ENCODE results near the gene RPH3AL. TPM values are rescaled to one million over a fixed set of nuclear protein-coding genes. Genes with fewer than 3 reads are reported as not detected.

The RPH3AL gene
- total and polyA plus RNA-seq, 9 donors = 5.8 to 43.8 (median 21.0) TPM

GRCh38 chr17:193841-194806 is 158.5 kb downstream of the RPH3AL start:
- Histone ChIP-seq H3K27ac (no peak overlapping the region), H3K4me1 (ENCODE audit: insufficient read depth) (no peaks in the 10 kb centered on the region), H3K27me3 (no peaks in the 10 kb centered on the region), H3K36me3 (no peaks in the 10 kb centered on the region), H3K4me3 (no peak overlapping the region), H3K9me3 (no peaks in the 10 kb centered on the region)
- WGBS, 3 donors = 36 to 39% (median 36%) methylated on average over 31 of the region's 31 CpGs
- TF ChIP-seq CTCF (IDR thresholded peaks at IDR 0.05) (no peak), POLR2A (IDR thresholded peaks at IDR 0.05) (no peak), EP300 (IDR thresholded peaks at IDR 0.05) (no peak)
- intact Hi-C loops (cut with DNase I) = no loop called here
- peak in 1 of 5 donors; percentile 52 for DNase-seq

GRCh38 chr17:193426-193810 is 159.2 kb downstream of the RPH3AL start:
- no peak for DNase-seq
- H3K4me3 ChIP-seq = no peak overlapping the region
- H3K27ac ChIP-seq = no peak overlapping the region
- no peaks in the 10 kb centered on the region for H3K36me3 ChIP-seq
- 91 to 93% (median 92%) methylated on average over 8 of the region's 8 CpGs for WGBS, 3 donors
- intact Hi-C loops (cut with DNase I) = no loop called here
- no peak for TF ChIP-seq POLR2A (IDR thresholded peaks at IDR 0.05)
- no peaks in the 10 kb centered on the region for H3K27me3 ChIP-seq
- H3K9me3 ChIP-seq = no peaks in the 10 kb centered on the region
- no peaks in the 10 kb centered on the region for H3K4me1 ChIP-seq (ENCODE audit: insufficient read depth)

- no peaks in the 10 kb centered on the region for H3K9me3 ChIP-seq
- WGBS, 3 donors = 74 to 81% (median 77%) methylated on average over 13 to 20 of the region's 21 CpGs
- no peak overlapping the region for H3K4me3 ChIP-seq
- no peak overlapping the region for H3K27ac ChIP-seq
- TF ChIP-seq POLR2A (IDR thresholded peaks at IDR 0.05) = no peak
- TF ChIP-seq CTCF (IDR thresholded peaks at IDR 0.05) = no peak
- H3K4me1 ChIP-seq (ENCODE audit: insufficient read depth) = no peaks in the 10 kb centered on the region
- H3K27me3 ChIP-seq = no peaks in the 10 kb centered on the region
- intact Hi-C loops (cut with DNase I) = no loop called here
- H3K36me3 ChIP-seq = no peaks in the 10 kb centered on the region
- no peak for DNase-seq
Measured at GRCh38 chr17:192666-193425, 159.8 kb downstream of the RPH3AL start.

- Histone ChIP-seq H3K4me1 (ENCODE audit: insufficient read depth) (no peaks in the 10 kb centered on the region), H3K4me3 (no peak overlapping the region), H3K9me3 (no peaks in the 10 kb centered on the region), H3K27me3 (no peaks in the 10 kb centered on the region), H3K27ac (no peak overlapping the region), H3K36me3 (no peaks in the 10 kb centered on the region)
- no peak for DNase-seq
- no peak for TF ChIP-seq EP300 (IDR thresholded peaks at IDR 0.05)
- no peak for TF ChIP-seq CTCF (IDR thresholded peaks at IDR 0.05)
- no peak for TF ChIP-seq POLR2A (IDR thresholded peaks at IDR 0.05)
- whole genome bisulfite sequencing, 3 donors = 78 to 83% (median 83%) methylated on average over 7 of the region's 7 CpGs
- intact Hi-C loops (cut with DNase I) = no loop called here
Measured at GRCh38 chr17:189444-189843, 163.2 kb downstream of the RPH3AL start.

Measured in ovary (tissue), 9 donors.